ENCODE data around the gene AKAP13. TPM values are rescaled to one million over a fixed set of nuclear protein-coding genes. Genes with fewer than 3 reads are reported as not detected.

Gene AKAP13
- polyA plus RNA-seq, 3 donors: 47.9 to 99.7 (median 92.6) TPM

GRCh38 chr15:85550283-85550682 is 169.9 kb downstream of the AKAP13 start:
- Mint-ChIP-seq H3K36me3 (peaks cover 18 to 33% of the 10 kb centered on the region in 2 donors), H3K27me3 (ENCODE audit: low read depth in 3 of 3) (peaks cover 0 to 2% (median 0%) of the 10 kb centered on the region in 3 donors), H3K9me3 (no peaks in the 10 kb centered on the region), H3K27ac (peak overlapping the region in 6 of 7 donors; percentile 60 to 82 (median 78)), H3K4me3 (no peak overlapping the region), H3K4me1 (peaks cover 82% of the 10 kb centered on the region)
- 100% methylated on average over 1 of the region's 2 CpGs for WGBS (ENCODE audit: insufficient coverage)
- Histone ChIP-seq H4K20me1 (ENCODE audit: insufficient read depth, low read length) (no peaks in the 10 kb centered on the region), H3K27me3 (ENCODE audit: control insufficient read depth in 2 of 2, insufficient read depth in 2 of 2, low read length in 2 of 2) (no peaks in the 10 kb centered on the region), H3K36me3 (replicated peaks in 1 of 2; ENCODE audit: control insufficient read depth in 1 of 2, insufficient read depth in 2 of 2, low read length in 2 of 2) (peaks cover 4 to 18% of the 10 kb centered on the region in 2 donors), H3K4me3 (replicated peaks in 1 of 3; ENCODE audit: low read depth in 2 of 3, low read length in 3 of 3) (peak overlapping the region in 1 of 3 experiments; percentile 11), H3K79me2 (ENCODE audit: insufficient read depth, low read length) (peaks cover 93% of the 10 kb centered on the region), H3K9me3 (replicated peaks in 1 of 2; ENCODE audit: control insufficient read depth in 1 of 2, insufficient read depth in 1 of 2, low read length in 2 of 2) (no peaks in the 10 kb centered on the region), H3K4me1 (ENCODE audit: control insufficient read depth in 1 of 2, insufficient read depth in 2 of 2, low read length in 2 of 2) (peaks cover 74 to 96% of the 10 kb centered on the region in 2 donors), H3K4me2 (replicated peaks; ENCODE audit: extremely low read depth, low read length, poor library complexity, severe bottlenecking) (peak overlapping the region; percentile 6), H3K27ac (ENCODE audit: low read depth in 1 of 2, low read length in 2 of 2) (peak overlapping the region in 1 of 2 donors; percentile 57), H3K9ac (ENCODE audit: insufficient read depth, low read length, poor library complexity, severe bottlenecking) (no peak overlapping the region), H2AFZ (ENCODE audit: insufficient read depth, low read depth, low read length, poor library complexity, severe bottlenecking) (no peak overlapping the region)
- TF ChIP-seq CTCF (IDR thresholded peaks at IDR 0.05): no peak
- intact Hi-C loops (cut with micrococcal nuclease): no loop called here
- peak in 2 of 3 donors; percentile 51 to 69 for DNase-seq

GRCh38 chr15:85551221-85551832 is 170.9 kb downstream of the AKAP13 start:
- WGBS (ENCODE audit: insufficient coverage): 0% methylated on average over 1 of the region's 3 CpGs
- peak overlapping the region in 1 of 2 donors; percentile 73 for H3K27ac ChIP-seq (ENCODE audit: low read depth in 1 of 2, low read length in 2 of 2)
- intact Hi-C loops (cut with micrococcal nuclease): no loop called here
- no peaks in the 10 kb centered on the region for H3K9me3 Mint-ChIP-seq
- no peak overlapping the region for H3K9ac ChIP-seq (ENCODE audit: insufficient read depth, low read length, poor library complexity, severe bottlenecking)
- H3K79me2 ChIP-seq (ENCODE audit: insufficient read depth, low read length): peaks cover 97% of the 10 kb centered on the region
- peaks cover 4 to 18% of the 10 kb centered on the region in 2 donors for H3K36me3 ChIP-seq (replicated peaks in 1 of 2; ENCODE audit: control insufficient read depth in 1 of 2, insufficient read depth in 2 of 2, low read length in 2 of 2)
- no peak for DNase-seq
- peak overlapping the region; percentile 19 for H3K4me2 ChIP-seq (replicated peaks; ENCODE audit: extremely low read depth, low read length, poor library complexity, severe bottlenecking)
- peak overlapping the region; percentile 32 to 82 (median 77) for H3K27ac Mint-ChIP-seq
- peaks cover 80% of the 10 kb centered on the region for H3K4me1 Mint-ChIP-seq
- H3K27me3 Mint-ChIP-seq (ENCODE audit: low read depth in 3 of 3): no peaks in the 10 kb centered on the region
- H3K4me3 Mint-ChIP-seq: peak overlapping the region in 1 of 2 donors; percentile 15
- peaks cover 71 to 95% of the 10 kb centered on the region in 2 donors for H3K4me1 ChIP-seq (ENCODE audit: control insufficient read depth in 1 of 2, insufficient read depth in 2 of 2, low read length in 2 of 2)
- TF ChIP-seq CTCF (IDR thresholded peaks at IDR 0.05): no peak
- peak overlapping the region in 1 of 3 experiments; percentile 6 for H3K4me3 ChIP-seq (replicated peaks in 1 of 3; ENCODE audit: low read depth in 2 of 3, low read length in 3 of 3)
- H2AFZ ChIP-seq (ENCODE audit: insufficient read depth, low read depth, low read length, poor library complexity, severe bottlenecking): no peak overlapping the region
- H3K27me3 ChIP-seq (ENCODE audit: control insufficient read depth in 2 of 2, insufficient read depth in 2 of 2, low read length in 2 of 2): no peaks in the 10 kb centered on the region
- no peaks in the 10 kb centered on the region for H3K9me3 ChIP-seq (replicated peaks in 1 of 2; ENCODE audit: control insufficient read depth in 1 of 2, insufficient read depth in 1 of 2, low read length in 2 of 2)
- H3K36me3 Mint-ChIP-seq: peaks cover 18 to 33% of the 10 kb centered on the region in 2 donors
- no peaks in the 10 kb centered on the region for H4K20me1 ChIP-seq (ENCODE audit: insufficient read depth, low read length)
